ENCODE results near the gene EDARADD.

- TF ChIP-seq, protein P1, sequence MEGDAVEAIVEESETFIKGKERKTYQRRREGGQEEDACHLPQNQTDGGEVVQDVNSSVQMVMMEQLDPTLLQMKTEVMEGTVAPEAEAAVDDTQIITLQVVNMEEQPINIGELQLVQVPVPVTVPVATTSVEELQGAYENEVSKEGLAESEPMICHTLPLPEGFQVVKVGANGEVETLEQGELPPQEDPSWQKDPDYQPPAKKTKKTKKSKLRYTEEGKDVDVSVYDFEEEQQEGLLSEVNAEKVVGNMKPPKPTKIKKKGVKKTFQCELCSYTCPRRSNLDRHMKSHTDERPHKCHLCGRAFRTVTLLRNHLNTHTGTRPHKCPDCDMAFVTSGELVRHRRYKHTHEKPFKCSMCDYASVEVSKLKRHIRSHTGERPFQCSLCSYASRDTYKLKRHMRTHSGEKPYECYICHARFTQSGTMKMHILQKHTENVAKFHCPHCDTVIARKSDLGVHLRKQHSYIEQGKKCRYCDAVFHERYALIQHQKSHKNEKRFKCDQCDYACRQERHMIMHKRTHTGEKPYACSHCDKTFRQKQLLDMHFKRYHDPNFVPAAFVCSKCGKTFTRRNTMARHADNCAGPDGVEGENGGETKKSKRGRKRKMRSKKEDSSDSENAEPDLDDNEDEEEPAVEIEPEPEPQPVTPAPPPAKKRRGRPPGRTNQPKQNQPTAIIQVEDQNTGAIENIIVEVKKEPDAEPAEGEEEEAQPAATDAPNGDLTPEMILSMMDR (IDR thresholded peaks at IDR 0.05): no peak
- TF ChIP-seq POLR2A (IDR thresholded peaks at IDR 0.05) (no peak), EP300 (IDR thresholded peaks at IDR 0.05) (no peak)
Observed at GRCh38 chr1:236465959-236466303, 71.8 kb downstream of the EDARADD start.
